ENCODE data around the gene ARID3A.
"Not testable (repeated sequence)": the region's sequence is repeated elsewhere in the genome, so short reads cannot be mapped to it uniquely, and the experiment has no call there.

Gene ARID3A

DNA sequence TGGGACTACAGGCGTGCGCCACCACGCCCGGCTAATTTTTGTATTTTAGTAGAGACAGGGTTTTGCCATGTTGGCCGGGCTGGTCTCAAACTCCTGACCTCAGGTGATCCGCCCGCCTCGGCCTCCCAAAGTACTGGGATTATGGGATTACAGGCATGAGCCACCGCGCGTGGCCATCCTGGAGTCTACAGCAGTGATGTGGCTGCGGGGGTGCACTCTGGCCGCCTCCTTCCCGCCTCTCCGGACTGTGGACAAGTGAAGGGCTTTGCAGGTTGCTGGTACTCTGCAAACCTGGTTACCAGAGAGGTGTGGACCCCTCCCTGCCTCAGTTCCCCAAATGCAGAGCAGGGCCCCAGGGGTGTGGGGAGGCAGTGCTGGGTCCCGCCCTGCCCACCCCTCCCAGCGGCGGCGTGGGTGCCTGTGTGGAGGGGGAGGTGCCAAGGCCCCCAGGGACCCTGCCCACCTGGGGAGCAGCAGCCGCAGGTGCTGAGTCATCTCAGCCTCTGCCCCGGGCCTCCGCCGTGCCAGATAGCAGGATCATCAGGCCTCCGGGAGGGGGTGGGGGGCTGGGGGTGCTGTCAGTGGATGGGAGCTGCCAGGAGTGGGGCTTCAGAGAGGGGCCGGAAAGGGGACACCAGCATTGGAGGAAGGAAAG, 23.1 kb downstream of the ARID3A start:
- DNase-seq (ENCODE audit: low read depth) = no peak

DNA sequence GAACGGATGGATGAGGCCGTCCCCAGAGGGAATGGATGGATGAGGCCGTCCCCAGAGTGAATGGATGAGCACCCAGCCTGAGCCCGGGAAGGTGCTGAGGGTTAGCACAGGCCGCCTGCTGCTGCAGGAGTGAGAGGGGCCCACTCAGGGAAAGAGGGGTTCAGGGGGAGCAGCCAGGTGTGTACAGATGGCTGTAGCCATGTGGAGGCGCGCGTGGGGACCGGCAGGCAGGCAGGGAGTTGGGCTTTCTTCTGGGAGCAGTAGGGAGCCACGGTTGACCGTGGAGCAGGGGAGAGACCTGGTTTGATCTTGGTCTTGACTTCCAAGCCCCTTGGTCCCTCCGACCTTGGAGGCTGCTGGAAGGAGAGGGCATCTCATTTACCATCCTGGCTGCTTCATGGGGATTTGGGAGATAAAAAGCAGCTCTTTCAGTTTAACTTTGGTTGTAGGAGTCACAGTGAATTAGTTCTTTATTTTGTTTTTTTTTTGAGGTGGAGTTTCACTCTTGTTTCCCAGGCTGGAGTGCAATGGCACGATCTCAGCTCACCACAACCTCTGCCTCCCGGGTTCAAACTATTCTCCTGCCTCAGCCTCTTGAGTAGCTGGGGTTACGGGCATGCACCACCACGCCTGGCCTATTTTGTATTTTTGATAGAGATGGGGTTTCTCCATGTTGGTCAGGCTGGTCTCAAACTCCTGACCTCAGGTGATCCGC, 24.7 kb downstream of the ARID3A start:
- DNase-seq (ENCODE audit: low read depth) = no peak

DNA sequence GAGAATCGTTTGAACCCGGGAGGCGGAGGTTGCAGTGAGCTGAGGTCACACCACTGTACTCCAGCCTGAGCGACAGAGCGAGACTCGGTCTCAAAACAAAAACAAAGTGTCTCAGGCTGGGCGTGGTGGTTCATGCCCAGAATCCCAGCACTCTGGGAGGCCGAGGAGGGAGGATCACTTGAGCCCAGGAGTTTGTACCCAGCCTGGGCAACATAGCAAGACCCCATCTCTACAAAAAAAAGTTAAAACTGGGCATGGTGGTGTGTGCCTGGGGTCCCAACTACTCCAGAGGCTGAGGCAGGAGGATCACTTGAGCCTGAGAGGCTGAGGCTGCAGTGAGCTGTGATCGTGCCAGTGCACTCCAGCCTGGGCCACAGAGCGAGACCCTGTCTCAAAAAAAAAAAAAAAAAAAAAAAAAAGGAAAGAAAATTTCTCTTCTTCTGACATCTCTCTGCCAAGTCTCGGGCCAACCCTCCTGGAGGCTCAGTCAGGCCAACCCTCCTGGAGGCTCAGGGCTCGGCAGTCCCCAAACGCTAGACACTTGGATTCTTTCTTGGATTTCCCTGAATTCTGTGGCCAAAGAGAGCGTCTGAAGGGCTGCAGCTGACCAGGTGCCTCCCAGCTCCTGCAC, 26.3 kb downstream of the ARID3A start:
- DNase-seq (ENCODE audit: low read depth) = no peak

DNA sequence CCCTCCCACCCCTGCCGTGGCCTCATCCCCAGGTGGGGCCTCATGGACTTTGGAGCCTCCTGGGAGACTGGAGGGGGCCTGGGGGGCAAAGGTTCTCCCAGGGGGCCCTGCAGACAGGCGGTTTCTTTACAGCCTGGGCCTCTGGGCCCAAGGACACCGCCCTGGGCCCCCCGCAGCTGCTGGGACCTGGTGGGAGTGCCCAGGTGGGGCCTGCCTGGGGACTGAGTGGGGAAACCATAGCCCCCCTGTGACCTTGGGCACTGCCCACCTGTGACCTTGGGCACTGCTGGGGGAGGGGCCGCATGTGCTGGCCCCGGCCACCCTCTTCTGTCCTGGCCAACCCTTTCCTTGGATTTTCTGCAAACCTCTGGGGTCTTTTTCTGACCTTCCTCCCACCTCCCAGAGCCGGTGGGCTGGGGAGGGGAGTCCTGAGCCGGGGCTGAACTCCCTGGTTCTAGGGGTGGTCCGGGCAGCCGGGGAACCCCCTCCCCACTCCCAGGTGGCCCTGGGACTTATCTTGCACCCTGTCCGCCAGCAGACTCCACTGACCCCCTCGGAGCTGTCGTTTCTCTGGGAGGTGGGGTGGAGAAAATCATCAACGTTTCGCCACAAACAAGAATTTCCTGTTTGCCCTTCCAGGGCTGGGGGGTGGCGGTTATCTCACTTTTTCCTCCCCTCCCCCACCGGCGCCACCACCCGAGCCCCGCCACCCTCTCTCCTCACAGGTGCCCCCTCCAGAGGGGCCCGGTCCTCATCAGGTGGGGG, 27.0 kb downstream of the ARID3A start:
- DNase-seq (ENCODE audit: low read depth) = no peak

DNA sequence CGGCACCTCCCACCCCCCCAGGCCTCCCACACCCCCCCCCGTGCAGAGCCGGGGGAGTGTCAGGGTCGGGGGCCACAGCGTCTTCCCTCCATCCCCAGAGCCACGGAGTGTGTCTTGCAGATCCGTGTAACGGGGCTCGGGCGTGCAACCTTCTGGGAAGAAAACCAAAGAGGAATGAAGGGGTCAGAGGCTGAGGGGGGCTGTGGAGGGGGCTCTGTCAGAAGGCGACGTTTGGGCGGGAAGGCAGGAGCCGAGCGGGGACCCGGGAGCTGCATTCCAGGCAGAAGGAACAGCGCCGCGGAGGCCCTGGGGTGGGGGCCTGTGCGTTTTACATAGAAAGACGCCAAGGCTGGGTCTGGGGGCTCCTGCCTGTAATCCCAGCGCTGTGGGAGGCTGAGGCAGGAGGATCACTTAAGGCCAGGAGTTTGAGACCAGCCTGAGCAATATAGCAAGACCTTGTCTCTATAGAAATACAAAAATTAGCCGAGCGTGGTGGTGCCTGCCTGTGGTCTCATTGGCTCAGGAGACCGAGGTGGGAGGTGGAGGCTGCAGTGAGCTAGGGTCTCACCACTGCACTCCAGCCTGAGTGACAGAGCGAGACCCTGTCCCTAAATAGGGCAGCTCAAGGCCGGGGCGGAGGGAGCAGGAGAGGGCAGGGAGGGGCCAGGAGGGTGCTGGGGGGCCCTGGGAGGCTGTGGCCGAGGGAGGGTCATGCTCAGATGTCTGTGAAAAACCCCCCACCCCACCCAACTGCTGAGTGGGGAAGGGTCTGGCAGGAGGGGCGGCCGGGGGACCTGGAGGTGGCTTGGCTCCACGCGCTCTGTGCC, 27.8 kb downstream of the ARID3A start:
- no peak for DNase-seq (ENCODE audit: low read depth)

DNA sequence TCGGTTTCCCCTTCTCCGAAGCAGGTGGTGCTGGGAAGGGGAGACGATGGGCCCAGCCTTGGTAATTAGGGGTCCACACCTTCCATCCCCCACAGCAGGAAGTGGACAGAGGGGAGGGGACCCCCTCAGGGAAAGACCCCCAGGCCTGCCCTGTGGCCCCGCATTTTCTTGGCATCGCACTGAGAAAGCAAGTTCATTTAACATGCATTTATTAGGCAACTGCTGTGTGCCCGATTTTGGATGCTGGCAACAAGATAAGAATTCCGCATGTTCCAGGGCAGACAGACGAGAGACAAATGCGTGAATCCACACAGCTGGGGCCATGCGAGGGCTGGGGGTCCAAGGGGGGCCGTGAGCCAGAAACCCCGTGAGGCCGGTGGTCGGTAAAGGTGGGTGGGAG, 28.4 kb downstream of the ARID3A start:
- no peak for DNase-seq (ENCODE audit: low read depth)

DNA sequence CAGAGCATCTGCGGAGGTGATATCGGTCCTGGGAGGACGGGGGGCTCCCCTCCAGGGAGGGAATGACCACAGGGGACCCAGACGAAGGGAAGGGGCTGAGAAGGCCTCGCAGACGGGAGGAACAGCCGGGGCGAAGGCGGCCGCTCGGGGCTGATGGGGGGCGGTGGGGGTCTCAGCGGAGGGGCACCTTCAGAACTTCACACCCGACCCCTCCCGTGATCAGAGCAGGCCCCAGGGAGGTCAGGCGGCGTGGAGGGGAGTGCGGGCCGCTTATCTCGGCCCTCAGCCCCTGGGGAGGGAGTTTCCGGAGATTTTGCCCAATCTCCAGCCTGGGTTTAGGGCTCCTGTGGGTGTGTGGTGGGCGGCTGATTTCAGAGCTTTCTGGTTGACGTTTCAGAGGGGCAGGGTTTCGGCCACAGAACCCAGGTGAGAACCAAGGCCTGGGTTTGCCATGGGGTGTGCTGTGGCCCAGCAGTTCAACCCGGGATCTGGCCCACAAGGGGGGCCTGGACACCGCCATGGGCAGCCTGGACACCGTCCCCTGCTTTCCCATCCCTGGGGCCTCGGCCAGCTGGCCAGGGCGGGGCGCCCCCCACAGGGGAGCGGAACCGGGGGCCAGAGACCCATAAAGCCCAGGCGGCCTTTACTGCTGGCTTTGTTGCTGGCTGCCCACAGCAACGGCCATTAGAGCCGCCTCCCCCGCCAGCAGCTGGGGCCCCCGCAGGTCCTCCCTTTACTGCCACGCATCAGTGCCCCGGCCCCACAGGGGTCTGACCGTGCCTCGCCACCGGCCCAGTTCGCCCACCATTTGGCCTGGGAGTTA, 29.0 kb downstream of the ARID3A start:
- DNase-seq (ENCODE audit: low read depth) = no peak

DNA sequence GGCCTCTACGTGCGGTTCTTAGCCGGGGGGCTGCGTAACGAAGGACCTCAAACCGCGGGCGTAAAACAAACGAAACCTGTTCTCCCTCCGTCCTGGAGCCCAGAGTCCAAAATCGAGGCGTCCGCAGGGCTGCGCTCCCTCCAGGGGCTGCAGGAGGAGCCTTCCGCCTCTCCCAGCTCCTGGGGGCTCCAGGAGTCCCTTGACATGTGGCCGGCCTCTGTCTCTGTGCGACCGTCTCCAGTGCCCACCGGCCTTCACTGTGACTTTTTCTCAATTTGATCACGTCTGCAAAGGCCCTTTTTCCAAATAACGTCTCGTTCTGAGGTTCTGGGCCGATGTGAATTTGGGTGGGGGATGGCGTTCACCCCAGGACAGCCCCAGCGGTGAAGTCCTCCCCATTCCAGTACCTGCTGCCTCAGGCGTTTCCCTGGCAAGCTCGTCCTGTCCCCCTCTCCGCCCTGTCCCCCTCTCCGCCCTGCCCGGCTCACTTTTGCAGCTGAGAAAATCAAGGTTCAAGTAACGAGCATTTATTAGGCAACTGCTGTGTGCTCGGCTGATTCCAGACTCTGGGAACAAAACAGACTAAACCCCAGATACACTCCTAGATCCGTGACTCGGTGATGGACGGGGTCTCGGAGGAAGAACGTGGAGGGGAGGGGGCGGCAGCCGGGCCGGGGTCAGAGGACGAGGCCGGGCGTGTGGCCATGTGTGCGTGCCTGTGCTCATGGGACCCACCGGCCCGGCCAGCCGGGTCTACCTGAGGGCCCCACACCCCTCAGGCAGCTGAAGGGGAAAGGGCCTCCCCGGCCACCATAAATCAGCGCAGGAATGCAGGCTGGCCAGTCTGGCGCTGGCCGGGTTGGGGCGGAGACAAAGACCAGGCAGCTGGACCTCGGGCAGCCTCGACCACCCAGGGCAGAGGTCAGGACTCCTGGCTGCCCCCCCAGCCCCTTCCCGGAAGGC, 30.2 kb downstream of the ARID3A start:
- no peak for DNase-seq (ENCODE audit: low read depth)

DNA sequence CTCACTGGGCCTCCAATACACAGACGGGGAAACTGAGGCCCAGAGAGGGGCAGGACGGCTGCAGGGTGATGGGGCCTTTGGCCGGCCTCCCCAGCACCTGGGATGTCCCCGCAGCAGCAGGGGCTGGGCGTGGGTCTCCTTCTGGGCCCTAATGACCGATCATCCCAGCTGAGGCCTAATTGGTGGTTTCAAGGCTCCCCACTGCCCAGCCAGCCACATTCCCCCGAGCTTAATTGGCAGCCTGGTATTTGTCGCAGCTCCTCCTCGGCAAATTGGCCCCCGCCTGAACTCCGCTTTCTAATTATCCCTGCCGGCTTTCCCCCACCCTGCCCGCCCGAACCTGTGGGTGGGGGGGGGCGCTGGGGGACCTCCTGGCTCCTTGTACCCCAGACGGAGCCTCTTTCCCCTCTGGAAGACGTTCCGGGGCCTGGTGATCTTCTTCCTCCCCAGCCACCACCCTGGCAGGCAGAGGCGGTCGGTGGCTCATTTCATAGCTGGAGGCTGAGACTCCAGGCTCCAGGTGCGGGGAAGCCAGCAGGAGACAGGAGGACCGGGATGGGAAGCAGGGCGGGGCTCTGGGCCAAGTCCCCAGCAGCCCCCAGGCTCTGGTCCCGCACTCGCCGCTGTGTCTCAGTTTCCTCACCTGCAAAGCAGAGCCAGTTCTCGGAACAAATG, 31.1 kb downstream of the ARID3A start:
- DNase-seq (ENCODE audit: low read depth) = no peak

DNA sequence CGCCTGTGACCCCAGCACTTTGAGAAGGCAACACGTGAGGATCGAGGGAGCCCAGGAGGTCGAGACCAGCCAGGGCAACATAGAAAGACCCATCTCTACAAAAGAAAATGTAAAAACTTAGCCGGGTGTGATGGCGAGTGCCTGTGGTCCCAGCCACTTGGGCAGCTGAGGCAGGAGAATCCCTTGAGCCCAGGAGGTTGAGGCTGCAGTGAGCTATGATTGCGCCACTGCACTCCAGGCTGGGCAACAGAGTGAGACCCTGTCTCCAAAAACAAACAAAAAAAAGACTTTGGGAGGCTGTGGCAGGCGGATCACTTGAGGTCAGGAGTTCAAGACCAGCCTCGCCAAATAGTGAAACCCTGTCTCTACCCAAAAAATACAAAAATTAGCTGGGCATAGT, 31.7 kb downstream of the ARID3A start:
- DNase-seq (ENCODE audit: low read depth) = not testable (repeated sequence)

DNA sequence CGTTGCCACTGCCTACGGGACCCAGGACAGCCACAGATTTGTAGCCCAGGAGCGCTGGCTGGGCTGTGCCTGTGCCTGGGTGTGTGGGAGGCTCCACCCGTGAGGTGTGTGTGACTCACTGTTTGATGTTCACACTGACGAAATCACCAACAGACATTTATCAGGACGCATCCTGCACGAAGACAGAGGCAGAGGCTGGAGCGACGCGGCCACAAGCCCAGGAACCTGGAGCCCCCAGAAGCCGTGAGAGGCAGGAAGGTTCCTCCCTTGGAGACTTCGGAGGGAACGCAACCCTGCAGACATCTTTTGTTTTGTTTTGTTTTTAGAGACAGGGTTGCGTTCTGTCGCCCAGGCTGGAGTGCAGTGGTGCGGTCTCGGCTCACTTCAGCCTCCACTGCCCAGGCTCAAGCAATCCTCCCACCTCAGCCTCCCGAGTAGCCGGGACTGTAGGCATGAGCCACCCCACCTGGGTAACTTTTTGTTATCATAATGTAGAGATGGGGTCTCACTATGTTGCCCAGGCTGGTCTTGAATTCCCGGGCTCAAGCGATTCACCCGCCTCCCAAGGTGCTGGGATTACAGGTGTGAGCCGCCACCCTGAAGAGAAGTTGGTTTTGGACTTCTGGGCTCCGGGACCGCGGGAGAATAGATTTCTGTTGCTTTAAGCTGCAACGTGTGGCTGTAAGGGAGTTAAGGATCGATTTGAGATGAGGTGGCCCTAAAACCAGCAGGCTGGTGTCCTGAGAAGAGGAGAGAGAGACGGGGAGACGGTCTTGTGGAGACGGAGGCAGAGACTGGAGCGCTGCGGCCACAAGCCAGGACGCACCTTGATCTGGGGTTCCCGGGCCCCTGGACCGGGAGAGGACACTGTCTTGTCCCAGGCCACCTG, 33.4 kb downstream of the ARID3A start:
- DNase-seq (ENCODE audit: low read depth) = no peak

DNA sequence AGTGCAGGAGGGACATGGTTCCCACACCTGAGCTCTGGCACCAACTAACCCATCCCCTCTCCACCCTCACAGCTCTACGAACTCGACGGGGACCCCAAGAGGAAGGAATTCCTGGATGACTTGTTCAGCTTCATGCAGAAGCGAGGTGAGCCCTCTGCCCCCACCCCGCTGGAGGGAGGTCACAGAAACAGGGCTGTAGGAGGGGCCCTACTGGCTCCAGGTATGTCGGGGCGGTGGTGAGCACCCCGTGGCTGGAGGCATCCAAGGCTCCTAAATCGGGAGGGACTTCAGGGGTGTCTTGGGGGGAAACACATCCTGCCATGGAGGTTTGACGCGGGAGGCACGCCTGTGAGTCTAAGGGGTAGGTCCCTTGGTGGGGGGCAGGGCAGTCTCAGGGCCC, 34.2 kb downstream of the ARID3A start:
- no peak for DNase-seq (ENCODE audit: low read depth)

DNA sequence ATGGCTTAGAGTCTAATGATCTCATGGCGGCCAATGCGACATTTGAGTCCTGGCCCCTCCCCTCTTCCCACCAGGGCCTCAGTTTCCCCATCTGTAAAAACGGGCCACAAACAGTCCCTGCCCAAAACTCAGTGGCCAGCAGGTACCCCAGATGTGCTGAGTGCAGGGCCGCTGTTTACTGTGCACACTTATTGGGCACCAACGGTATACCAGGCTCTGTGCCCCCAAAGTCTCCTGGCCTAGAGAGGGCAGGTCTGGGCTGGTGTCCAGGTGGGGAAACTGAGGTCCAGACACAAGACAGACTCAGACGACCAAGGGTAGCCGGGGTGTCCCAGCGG, 34.7 kb downstream of the ARID3A start:
- no peak for DNase-seq (ENCODE audit: low read depth)

DNA sequence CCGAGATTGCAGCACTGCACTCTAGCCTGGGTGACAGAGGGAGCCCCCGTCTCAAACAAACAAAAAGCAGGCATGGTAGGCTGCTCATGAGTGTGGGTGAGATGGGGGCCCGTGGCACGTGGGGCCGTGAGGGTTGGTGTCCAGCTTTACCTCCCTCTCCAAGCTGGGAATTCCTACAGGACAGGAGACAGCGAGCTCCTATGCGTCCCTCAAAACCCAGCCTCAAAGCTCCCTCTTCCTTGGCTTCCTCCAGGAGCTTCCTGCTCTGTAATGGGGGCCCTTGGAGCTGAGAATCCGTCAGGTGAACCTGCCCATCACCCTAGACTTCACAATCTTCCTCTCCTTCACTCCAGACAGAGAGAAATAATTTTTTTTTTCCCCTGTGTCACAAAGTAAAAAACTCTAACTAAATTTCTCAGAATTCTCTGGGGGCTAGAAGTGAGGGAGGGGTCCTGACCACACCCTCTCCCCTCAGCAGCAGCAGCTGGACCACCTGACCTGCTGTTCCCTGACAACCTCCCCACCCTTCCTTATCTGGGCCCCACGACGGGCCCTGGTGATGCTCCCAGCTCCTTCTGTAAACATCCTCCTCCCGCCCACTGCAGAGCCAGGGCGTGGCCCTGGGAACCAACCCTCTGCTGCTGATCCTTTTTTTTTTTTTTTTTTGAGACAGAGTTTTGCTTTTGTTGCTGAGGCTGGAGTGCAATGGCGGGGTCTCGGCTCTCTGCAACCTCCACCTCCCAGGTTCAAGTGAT, 36.2 kb downstream of the ARID3A start:
- peak; percentile 89 for DNase-seq (ENCODE audit: low read depth)

DNA sequence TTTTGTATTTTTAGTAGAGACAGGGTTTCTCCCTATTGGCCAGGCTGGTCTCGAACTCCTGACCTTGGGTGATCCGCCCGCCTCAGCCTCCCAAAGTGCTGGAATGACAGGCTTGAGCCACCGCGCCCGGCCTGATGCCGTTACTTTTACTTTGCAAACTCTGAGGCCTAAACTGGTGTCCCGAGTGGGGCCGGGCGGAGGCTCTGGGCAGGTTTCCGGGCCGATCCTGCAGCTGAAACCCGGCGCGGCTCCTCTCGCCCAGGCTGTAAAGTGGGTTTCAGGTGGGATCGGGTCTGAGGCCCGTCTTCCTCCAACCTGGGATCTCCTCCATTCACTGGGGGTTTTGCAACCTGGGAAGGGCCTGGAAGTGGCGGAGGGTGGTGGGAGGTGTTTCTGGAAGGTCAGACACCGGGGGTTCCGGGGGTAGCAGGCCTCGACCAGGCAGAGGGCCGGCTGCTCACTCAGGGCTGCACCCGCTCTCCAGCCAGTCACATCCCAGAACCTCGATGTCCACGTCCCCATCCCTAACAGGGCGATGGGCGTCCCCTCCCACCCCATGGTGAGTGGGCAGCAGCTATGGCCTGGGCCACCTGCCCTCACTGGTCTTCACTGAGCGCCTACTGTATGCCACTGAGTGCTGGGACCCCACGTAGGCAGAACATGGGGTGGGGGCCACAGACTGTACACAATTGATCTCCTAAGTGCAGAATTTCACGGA, 37.0 kb downstream of the ARID3A start:
- no peak for DNase-seq (ENCODE audit: low read depth)

DNA sequence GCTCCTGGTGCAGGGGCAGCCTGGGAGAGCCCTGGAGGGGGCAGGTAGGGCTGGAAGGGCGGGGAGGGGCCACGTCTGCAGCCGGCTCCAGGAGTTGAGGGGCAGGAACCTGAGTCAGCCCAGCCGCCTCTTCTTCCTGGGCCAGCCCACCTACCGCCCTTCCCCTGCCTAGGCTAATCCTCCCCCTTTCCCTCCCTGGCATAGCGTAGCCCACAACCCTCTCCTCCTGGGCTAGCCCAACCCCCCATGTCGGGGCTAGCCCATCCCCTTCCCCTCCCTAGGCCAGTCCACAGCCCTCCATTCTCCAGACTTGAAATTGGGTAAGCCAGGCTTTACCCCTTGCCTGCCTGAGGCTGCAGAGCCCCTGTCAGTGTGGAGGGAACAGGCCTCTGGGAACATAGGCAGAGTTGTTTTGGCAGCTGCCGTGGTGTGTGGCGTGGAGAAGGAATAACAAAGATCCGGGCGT, 37.7 kb downstream of the ARID3A start:
- DNase-seq (ENCODE audit: low read depth) = no peak

DNA sequence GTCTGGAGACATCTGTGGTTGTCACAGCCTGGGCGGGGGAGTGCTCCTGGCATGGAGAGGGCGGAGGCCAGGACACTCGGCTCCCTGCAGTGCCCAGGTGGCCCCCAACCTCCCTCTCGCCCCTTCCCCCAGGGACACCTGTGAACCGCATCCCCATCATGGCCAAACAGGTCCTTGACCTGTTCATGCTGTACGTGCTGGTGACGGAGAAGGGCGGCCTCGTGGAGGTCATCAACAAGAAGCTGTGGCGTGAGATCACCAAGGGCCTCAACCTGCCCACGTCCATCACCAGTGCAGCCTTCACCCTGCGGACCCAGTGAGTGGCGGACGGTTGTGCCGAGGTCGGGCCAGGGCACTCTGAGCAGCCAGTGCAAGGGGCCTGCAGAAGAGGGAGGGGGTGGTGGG, 38.3 kb downstream of the ARID3A start:
- DNase-seq (ENCODE audit: low read depth) = no peak
